Dermis microvascular lymphatic vessel endothelial cell (primary cell): ENCODE measurements around the gene SCRN1. TPM values are rescaled to one million over a fixed set of nuclear protein-coding genes. Genes with fewer than 3 reads are reported as not detected.

Experiments
- total RNA-seq: library from RNA; depleted of rRNA; stranded (reverse); fragments of >200 nt; gene quantifications from 2 replicates; pipeline ENCODE4 v1.2.1, GENCODE V29; 2014

Gene SCRN1
- total RNA-seq, 1 donor from 2014 or later, result 69.3 TPM

Other genes with a start within 250 kb of the SCRN1 start
- not detected in 2 replicates for gene WIPF3, start 183.3 kb downstream of the SCRN1 start, total RNA-seq
- gene FKBP14, start 36.9 kb upstream of the SCRN1 start, total RNA-seq, result 8.5 and 9.8 TPM in 2 replicates
- 11.8 and 13.0 TPM in 2 replicates for gene PLEKHA8, start 38.6 kb upstream of the SCRN1 start, total RNA-seq
- gene MTURN, start 145.2 kb upstream of the SCRN1 start, total RNA-seq, result 13.5 and 15.0 TPM in 2 replicates